ENCODE results near the gene DGCR8.

Gene DGCR8

DNA sequence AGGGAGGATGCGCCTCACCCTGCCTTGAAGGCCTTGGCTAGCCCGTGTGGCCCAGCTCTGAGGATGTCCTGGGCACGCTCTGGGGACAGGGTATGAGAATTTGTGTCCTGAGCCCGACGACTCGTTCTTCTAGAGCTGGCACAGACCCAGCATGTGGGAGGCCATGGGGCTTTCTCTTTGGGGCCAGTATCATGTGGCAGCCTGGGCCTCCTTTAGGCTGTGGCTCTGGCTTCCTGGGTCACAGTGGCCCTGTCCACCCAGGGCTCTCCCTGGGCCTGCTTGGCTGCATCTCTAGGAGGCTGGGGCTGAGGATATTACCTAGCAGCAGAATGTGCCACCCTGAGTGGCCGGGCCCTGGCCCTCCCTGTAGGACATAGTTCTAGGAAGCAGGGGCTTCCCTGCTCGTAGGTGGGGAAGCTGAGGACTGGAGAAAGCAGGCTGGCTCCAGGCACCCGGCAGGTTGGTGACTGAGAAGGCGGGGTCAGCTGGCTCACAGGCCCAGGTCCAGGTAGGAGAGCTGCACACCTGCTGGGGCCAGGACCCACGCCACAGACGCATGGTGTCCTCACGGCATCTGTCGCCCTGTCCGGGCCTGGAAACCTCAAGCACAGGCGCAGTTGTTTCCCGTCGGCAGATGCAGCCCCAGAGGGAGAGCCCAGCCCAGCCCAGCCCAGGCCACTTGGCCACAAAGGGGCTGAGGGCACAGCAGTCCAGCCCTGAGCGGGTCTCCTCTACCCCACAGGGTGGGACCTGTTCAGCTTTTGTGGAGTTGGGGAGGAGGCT is 64.0 kb downstream of the DGCR8 start:
- TF ChIP-seq, protein P1, sequence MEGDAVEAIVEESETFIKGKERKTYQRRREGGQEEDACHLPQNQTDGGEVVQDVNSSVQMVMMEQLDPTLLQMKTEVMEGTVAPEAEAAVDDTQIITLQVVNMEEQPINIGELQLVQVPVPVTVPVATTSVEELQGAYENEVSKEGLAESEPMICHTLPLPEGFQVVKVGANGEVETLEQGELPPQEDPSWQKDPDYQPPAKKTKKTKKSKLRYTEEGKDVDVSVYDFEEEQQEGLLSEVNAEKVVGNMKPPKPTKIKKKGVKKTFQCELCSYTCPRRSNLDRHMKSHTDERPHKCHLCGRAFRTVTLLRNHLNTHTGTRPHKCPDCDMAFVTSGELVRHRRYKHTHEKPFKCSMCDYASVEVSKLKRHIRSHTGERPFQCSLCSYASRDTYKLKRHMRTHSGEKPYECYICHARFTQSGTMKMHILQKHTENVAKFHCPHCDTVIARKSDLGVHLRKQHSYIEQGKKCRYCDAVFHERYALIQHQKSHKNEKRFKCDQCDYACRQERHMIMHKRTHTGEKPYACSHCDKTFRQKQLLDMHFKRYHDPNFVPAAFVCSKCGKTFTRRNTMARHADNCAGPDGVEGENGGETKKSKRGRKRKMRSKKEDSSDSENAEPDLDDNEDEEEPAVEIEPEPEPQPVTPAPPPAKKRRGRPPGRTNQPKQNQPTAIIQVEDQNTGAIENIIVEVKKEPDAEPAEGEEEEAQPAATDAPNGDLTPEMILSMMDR (IDR thresholded peaks at IDR 0.05; ENCODE audit: control insufficient read depth, insufficient read depth, low read depth, low read length, missing control alignments) = no peak
- no peak for DNase-seq (ENCODE audit: low read depth)

DNA sequence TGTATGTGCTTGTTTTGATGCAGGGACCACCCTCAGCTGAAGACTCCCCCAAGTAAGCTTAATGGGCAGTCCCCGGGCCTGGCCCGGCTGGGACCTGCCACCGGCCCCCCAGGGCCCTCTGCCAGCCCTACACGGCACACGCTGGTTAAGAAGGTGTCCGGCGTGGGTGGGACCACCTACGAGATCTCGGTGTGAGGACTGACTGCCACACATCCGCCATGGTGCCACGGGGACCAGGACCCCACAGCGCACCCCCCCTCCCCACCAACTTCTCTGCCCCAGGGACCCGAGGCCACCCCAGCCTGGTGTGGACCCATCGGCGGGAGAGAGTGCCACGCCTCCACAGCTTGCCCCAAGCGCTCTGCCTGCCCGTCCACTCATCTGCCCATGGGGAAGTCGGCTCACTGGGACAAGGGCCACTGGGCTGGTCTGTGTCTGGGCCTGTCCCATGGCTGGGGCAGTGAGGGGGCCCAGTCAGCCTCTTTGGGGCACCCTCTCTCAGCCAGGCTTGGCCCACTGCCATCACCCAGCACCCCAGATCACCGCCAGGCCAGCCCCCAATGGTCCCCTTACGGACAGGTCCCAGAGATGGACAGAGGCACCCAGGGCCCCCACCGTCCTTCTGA is 65.3 kb downstream of the DGCR8 start:
- TF ChIP-seq, protein P1 (IDR thresholded peaks at IDR 0.05; ENCODE audit: control insufficient read depth, insufficient read depth, low read depth, low read length, missing control alignments) = no peak
- DNase-seq (ENCODE audit: low read depth) = no peak
- H3K4me3 ChIP-seq (ENCODE audit: control insufficient read depth, low read depth, low read length) = no peak overlapping the region

More for the DNA sequence above, 64.0 kb downstream of the DGCR8 start:
- H3K4me3 ChIP-seq (ENCODE audit: control insufficient read depth, low read depth, low read length) = no peak overlapping the region

GRCh38 chr22:20145832-20146223 is 65.8 kb downstream of the DGCR8 start:
- TF ChIP-seq, protein P1 (IDR thresholded peaks at IDR 0.05; ENCODE audit: control insufficient read depth, insufficient read depth, low read depth, low read length, missing control alignments) = no peak
- no peak overlapping the region for H3K4me3 ChIP-seq (ENCODE audit: control insufficient read depth, low read depth, low read length)
- DNase-seq (ENCODE audit: low read depth) = no peak

- no peak overlapping the region for H3K4me3 ChIP-seq (ENCODE audit: control insufficient read depth, low read depth, low read length)
- DNase-seq (ENCODE audit: low read depth) = no peak
- TF ChIP-seq, protein P1 (IDR thresholded peaks at IDR 0.05; ENCODE audit: control insufficient read depth, insufficient read depth, low read depth, low read length, missing control alignments) = no peak
Observed at GRCh38 chr22:20146777-20147176, 66.7 kb downstream of the DGCR8 start.

- TF ChIP-seq, protein P1 (IDR thresholded peaks at IDR 0.05; ENCODE audit: control insufficient read depth, insufficient read depth, low read depth, low read length, missing control alignments) = no peak
- H3K4me3 ChIP-seq (ENCODE audit: control insufficient read depth, low read depth, low read length) = no peak overlapping the region
Observed at GRCh38 chr22:20147237-20147988, 67.4 kb downstream of the DGCR8 start.

GRCh38 chr22:20148414-20148813 is 68.4 kb downstream of the DGCR8 start:
- TF ChIP-seq, protein P1 (IDR thresholded peaks at IDR 0.05; ENCODE audit: control insufficient read depth, insufficient read depth, low read depth, low read length, missing control alignments) = no peak
- no peak overlapping the region for H3K4me3 ChIP-seq (ENCODE audit: control insufficient read depth, low read depth, low read length)
- DNase-seq (ENCODE audit: low read depth) = no peak

More at GRCh38 chr22:20147237-20147988, 67.4 kb downstream of the DGCR8 start:
- DNase-seq (ENCODE audit: low read depth) = no peak
